Measurements from ENCODE around the gene PPARA.

Gene PPARA

DNA sequence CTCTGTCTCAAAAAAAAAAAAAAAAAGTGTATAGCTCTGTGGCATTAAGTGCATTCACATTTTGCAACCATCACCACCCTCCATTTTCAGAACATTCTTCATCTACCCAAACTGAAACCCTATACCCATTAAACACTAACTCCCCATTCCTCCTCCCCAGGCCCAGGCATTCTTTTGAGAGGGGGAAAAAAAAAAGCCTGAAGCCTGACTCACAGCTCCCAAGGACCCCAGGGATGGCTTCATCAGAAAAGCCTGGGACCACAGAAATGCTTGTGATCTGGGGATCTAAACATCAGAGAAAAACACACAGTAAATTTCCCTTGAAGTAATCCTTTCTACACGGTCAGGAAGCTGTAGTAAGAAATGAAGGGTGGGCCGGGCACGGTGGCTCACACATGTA is 135.7 kb downstream of the PPARA start:
- Histone ChIP-seq H4K20me1 (ENCODE audit: insufficient read depth, low read length) (no peaks in the 10 kb centered on the region), H3K9me3 (replicated peaks; ENCODE audit: insufficient read depth, low read length) (no peaks in the 10 kb centered on the region), H2AFZ (ENCODE audit: low read length) (no peak overlapping the region), H3K27ac (ENCODE audit: low read length) (no peak overlapping the region), H3K9ac (ENCODE audit: low read length) (no peak overlapping the region), H3F3A (ENCODE audit: insufficient read depth, low read length) (no peaks in the 10 kb centered on the region), H3K27me3 (replicated peaks; ENCODE audit: insufficient read depth, low read length) (no peaks in the 10 kb centered on the region), H3K36me3 (replicated peaks; ENCODE audit: insufficient read depth, low read length) (no peaks in the 10 kb centered on the region; the same call in 1 of the 2 replicates), H3K4me2 (ENCODE audit: low read depth, low read length) (no peak overlapping the region), H3K4me1 (ENCODE audit: low read length) (peaks cover 16% of the 10 kb centered on the region), H3K9me2 (replicated peaks; ENCODE audit: insufficient read depth, low read length) (no peaks in the 10 kb centered on the region), H3K4me3 (ENCODE audit: low read length) (no peak overlapping the region), H3K79me2 (ENCODE audit: low read length) (peaks cover 19% of the 10 kb centered on the region)
- no peak for DNase-seq
- no peak for TF ChIP-seq EZH2 (optimal IDR thresholded peaks at IDR 0.05; ENCODE audit: low read depth, low read length)
- TF ChIP-seq CTCF (IDR thresholded peaks at IDR 0.05; ENCODE audit: low read length) = no peak
- no peak for TF ChIP-seq EZH2phosphoT487 (IDR thresholded peaks at IDR 0.05; ENCODE audit: low read length)

GRCh38 chr22:46286941-46287872 is 136.9 kb downstream of the PPARA start:
- Histone ChIP-seq H3K27ac (ENCODE audit: low read length) (peak overlapping the region; percentile 38; the same call in 1 of the 2 replicates), H3K9me2 (replicated peaks; ENCODE audit: insufficient read depth, low read length) (no peaks in the 10 kb centered on the region), H3K4me2 (ENCODE audit: low read depth, low read length) (peak overlapping the region; percentile 95), H3K27me3 (replicated peaks; ENCODE audit: insufficient read depth, low read length) (no peaks in the 10 kb centered on the region), H3K9me3 (replicated peaks; ENCODE audit: insufficient read depth, low read length) (no peaks in the 10 kb centered on the region), H3K79me2 (ENCODE audit: low read length) (peaks cover 19% of the 10 kb centered on the region), H3K9ac (ENCODE audit: low read length) (peak overlapping the region; percentile 90), H3K4me3 (ENCODE audit: low read length) (peak overlapping the region; percentile 75), H3K4me1 (ENCODE audit: low read length) (peaks cover 17% of the 10 kb centered on the region), H3F3A (ENCODE audit: insufficient read depth, low read length) (peaks cover 4% of the 10 kb centered on the region; the same call in 1 of the 2 replicates), H4K20me1 (ENCODE audit: insufficient read depth, low read length) (no peaks in the 10 kb centered on the region), H2AFZ (ENCODE audit: low read length) (0 out of 2 replicates have a peak overlapping the region, but pooled peaks have one; percentile 82), H3K36me3 (replicated peaks; ENCODE audit: insufficient read depth, low read length) (no peaks in the 10 kb centered on the region; the same call in 1 of the 2 replicates)
- TF ChIP-seq CTCF (IDR thresholded peaks at IDR 0.05; ENCODE audit: low read length) = no peak
- no peak for TF ChIP-seq EZH2 (optimal IDR thresholded peaks at IDR 0.05; ENCODE audit: low read depth, low read length)
- TF ChIP-seq EZH2phosphoT487 (IDR thresholded peaks at IDR 0.05; ENCODE audit: low read length) = no peak
- no peak for DNase-seq

GRCh38 chr22:46287873-46288751 is 137.8 kb downstream of the PPARA start:
- peak overlapping the region; percentile 38; the same call in 1 of the 2 replicates for H3K27ac ChIP-seq (ENCODE audit: low read length)
- H3F3A ChIP-seq (ENCODE audit: insufficient read depth, low read length) = peaks cover 8% of the 10 kb centered on the region; the same call in 1 of the 2 replicates
- TF ChIP-seq EZH2phosphoT487 (IDR thresholded peaks at IDR 0.05; ENCODE audit: low read length) = no peak
- no peak for TF ChIP-seq CTCF (IDR thresholded peaks at IDR 0.05; ENCODE audit: low read length)
- no peak for TF ChIP-seq EZH2 (optimal IDR thresholded peaks at IDR 0.05; ENCODE audit: low read depth, low read length)
- H3K4me3 ChIP-seq (ENCODE audit: low read length) = peak overlapping the region; percentile 75
- H3K79me2 ChIP-seq (ENCODE audit: low read length) = peaks cover 19% of the 10 kb centered on the region
- no peaks in the 10 kb centered on the region for H3K27me3 ChIP-seq (replicated peaks; ENCODE audit: insufficient read depth, low read length)
- H3K4me1 ChIP-seq (ENCODE audit: low read length) = peaks cover 26% of the 10 kb centered on the region
- no peaks in the 10 kb centered on the region for H4K20me1 ChIP-seq (ENCODE audit: insufficient read depth, low read length)
- H3K9me2 ChIP-seq (replicated peaks; ENCODE audit: insufficient read depth, low read length) = no peaks in the 10 kb centered on the region
- H3K9me3 ChIP-seq (replicated peaks; ENCODE audit: insufficient read depth, low read length) = no peaks in the 10 kb centered on the region
- peak; percentile 64 for DNase-seq
- H3K9ac ChIP-seq (ENCODE audit: low read length) = peak overlapping the region; percentile 90
- H3K4me2 ChIP-seq (ENCODE audit: low read depth, low read length) = peak overlapping the region; percentile 95
- no peaks in the 10 kb centered on the region; the same call in 1 of the 2 replicates for H3K36me3 ChIP-seq (replicated peaks; ENCODE audit: insufficient read depth, low read length)
- H2AFZ ChIP-seq (ENCODE audit: low read length) = peak overlapping the region; percentile 82

Measured in MM.1S (cell line).